Activated T-helper 1 cell treated with anti-CD3 and anti-CD28 coated beads, Interleukin-12 subunit alpha, Interleukin-12 subunit beta, Interleukin-2, Interleukin-4 antibody, amounts not matched to agents 30 ng/mL and 10 ng/mL and 1 ng/mL, durations not matched to agents 14 hours and 24 hours and 36 hours (primary cell): Measurements from ENCODE around the gene LOXHD1. TPM values are rescaled to one million over a fixed set of nuclear protein-coding genes. Genes with fewer than 3 reads are reported as not detected.

Source experiments
- DNase-seq: peaks from one replicate; pipeline ENCODE4 v3.0.0; 2021; ENCODE audit warnings: low spot score
- H3K27ac Mint-ChIP-seq: one replicate; pipeline ENCODE4 v1.8.0; 2021; ENCODE audit warnings: mild to moderate bottlenecking, mixed read lengths
- H3K27me3 Mint-ChIP-seq: one replicate; pipeline ENCODE4 v1.8.0; 2022; ENCODE audit warnings: mild to moderate bottlenecking, moderate library complexity, mixed read lengths; ENCODE audit not compliant: insufficient read depth
- H3K36me3 Mint-ChIP-seq: one replicate; pipeline ENCODE4 v1.8.0; 2021; ENCODE audit warnings: low read depth, mixed read lengths
- H3K4me1 Mint-ChIP-seq: one replicate; pipeline ENCODE4 v1.8.0; 2021; ENCODE audit warnings: low read depth, mixed read lengths
- H3K4me3 Mint-ChIP-seq: one replicate; pipeline ENCODE4 v1.8.0; 2021; ENCODE audit warnings: mild to moderate bottlenecking, moderate library complexity, mixed read lengths
- H3K9me3 Mint-ChIP-seq: one replicate; pipeline ENCODE4 v1.8.0; 2021; ENCODE audit warnings: mixed read lengths
- intact Hi-C: fragments of 100-400 bp; cut with micrococcal nuclease; formaldehyde crosslinking; loops from one replicate; pipeline ENCODE4 v1.15.1; 2024
- total RNA-seq: library from RNA; stranded (reverse); gene quantifications from 2 replicates; pipeline ENCODE4 v1.2.3, GENCODE V29; 2022

The LOXHD1 gene, protein sequence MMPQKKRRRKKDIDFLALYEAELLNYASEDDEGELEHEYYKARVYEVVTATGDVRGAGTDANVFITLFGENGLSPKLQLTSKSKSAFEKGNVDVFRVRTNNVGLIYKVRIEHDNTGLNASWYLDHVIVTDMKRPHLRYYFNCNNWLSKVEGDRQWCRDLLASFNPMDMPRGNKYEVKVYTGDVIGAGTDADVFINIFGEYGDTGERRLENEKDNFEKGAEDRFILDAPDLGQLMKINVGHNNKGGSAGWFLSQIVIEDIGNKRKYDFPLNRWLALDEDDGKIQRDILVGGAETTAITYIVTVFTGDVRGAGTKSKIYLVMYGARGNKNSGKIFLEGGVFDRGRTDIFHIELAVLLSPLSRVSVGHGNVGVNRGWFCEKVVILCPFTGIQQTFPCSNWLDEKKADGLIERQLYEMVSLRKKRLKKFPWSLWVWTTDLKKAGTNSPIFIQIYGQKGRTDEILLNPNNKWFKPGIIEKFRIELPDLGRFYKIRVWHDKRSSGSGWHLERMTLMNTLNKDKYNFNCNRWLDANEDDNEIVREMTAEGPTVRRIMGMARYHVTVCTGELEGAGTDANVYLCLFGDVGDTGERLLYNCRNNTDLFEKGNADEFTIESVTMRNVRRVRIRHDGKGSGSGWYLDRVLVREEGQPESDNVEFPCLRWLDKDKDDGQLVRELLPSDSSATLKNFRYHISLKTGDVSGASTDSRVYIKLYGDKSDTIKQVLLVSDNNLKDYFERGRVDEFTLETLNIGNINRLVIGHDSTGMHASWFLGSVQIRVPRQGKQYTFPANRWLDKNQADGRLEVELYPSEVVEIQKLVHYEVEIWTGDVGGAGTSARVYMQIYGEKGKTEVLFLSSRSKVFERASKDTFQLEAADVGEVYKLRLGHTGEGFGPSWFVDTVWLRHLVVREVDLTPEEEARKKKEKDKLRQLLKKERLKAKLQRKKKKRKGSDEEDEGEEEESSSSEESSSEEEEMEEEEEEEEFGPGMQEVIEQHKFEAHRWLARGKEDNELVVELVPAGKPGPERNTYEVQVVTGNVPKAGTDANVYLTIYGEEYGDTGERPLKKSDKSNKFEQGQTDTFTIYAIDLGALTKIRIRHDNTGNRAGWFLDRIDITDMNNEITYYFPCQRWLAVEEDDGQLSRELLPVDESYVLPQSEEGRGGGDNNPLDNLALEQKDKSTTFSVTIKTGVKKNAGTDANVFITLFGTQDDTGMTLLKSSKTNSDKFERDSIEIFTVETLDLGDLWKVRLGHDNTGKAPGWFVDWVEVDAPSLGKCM (N-terminal part only)
- not detected in 2 replicates for total RNA-seq

- Mint-ChIP-seq H3K36me3 (no peaks in the 10 kb centered on the region), H3K4me1 (no peaks in the 10 kb centered on the region), H3K4me3 (no peak within 1 kb of the TSS), H3K27me3 (no peaks in the 10 kb centered on the region), H3K9me3 (no peaks in the 10 kb centered on the region), H3K27ac (no peak within 1 kb of the TSS)
- no peak for DNase-seq
- intact Hi-C loops, result loop anchor here (10.0 kb wide), 1 partner anchor 993 kb away; no protein-coding TSS in a partner anchor
Observed at GRCh38 chr18:46657115-46657955, at the start of gene LOXHD1. Gene LOXHD1, minus strand, starts transcription at chr18:46657220. Its CDS starts 187 bp downstream, at chr18:46657033.

DNA sequence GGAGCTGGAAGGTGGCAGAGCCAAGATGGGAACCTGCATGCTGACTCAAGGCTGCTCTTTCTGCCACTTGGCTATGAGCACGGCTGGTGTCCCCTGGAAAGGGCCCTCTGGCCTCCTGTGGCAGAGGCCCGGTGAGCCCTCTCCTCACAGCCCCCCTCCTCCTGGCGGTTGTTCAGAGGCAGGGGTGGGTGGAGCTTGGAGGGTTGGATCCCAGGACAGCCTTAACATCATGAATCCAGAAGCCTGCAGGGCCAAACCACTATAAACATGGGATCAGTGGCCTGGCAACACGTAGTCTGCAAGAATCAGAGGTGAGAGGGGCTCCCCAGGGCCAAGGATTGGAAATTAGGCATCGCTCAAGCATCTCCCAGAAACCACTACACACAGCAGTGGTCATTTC, 48.5 kb upstream of the LOXHD1 start:
- Mint-ChIP-seq H3K27ac (no peak overlapping the region), H3K9me3 (no peaks in the 10 kb centered on the region), H3K4me3 (no peak overlapping the region), H3K27me3 (peaks cover 5% of the 10 kb centered on the region), H3K36me3 (no peaks in the 10 kb centered on the region), H3K4me1 (no peaks in the 10 kb centered on the region)
- intact Hi-C loops, result no loop called here
- no peak for DNase-seq

DNA sequence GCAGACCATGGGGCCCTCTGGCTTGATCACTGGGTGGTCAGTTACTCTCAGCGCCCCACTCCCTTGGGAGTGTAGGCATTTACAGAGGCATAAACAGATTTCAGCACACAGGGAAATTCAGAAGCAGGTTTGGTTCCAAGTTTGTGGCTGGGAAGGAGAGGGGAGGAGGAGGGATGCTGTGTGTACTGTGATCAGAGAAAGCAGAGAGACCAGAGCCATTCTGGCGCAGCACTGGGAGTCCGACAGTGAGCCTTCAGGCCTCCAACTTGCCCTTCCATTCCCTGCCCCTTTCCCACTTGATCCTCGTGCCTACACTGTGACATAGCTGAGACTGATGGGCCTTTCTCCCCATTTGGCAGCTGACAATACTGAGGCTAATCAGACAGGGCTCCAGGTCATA, 47.8 kb upstream of the LOXHD1 start:
- H3K9me3 Mint-ChIP-seq, result no peaks in the 10 kb centered on the region
- no peaks in the 10 kb centered on the region for H3K4me1 Mint-ChIP-seq
- intact Hi-C loops, result no loop called here
- peaks cover 3% of the 10 kb centered on the region for H3K27me3 Mint-ChIP-seq
- H3K4me3 Mint-ChIP-seq, result no peak overlapping the region
- H3K27ac Mint-ChIP-seq, result no peak overlapping the region
- no peak for DNase-seq
- H3K36me3 Mint-ChIP-seq, result no peaks in the 10 kb centered on the region

DNA sequence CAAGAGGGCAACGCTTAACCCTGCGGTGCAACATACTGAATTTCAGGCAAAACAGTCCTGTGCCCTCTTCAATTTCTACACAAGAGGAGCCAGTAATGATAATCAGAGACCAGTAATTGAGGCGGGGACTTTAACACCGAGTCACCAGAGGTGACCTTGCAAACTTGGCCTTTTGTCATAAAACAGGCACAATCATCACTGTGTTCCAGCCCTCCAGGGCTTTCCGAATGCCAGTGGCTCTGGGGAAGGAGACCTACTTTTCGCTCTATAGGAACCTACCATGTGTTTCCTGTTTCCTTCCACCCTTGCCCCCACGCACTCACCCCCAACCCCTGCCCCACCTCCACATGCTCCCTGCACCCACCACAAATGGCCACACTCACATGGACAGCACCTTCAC, 47.2 kb upstream of the LOXHD1 start:
- H3K36me3 Mint-ChIP-seq, result no peaks in the 10 kb centered on the region
- H3K27ac Mint-ChIP-seq, result no peak overlapping the region
- H3K9me3 Mint-ChIP-seq, result no peaks in the 10 kb centered on the region

GRCh38 chr18:46702471-46702870, 45.5 kb upstream of the LOXHD1 start:
- H3K9me3 Mint-ChIP-seq, result peaks cover 8% of the 10 kb centered on the region
- intact Hi-C loops, result no loop called here
- H3K27ac Mint-ChIP-seq, result no peak overlapping the region
- H3K27me3 Mint-ChIP-seq, result peaks cover 2% of the 10 kb centered on the region
- H3K4me1 Mint-ChIP-seq, result no peaks in the 10 kb centered on the region
- DNase-seq, result no peak
- no peak overlapping the region for H3K4me3 Mint-ChIP-seq
- no peaks in the 10 kb centered on the region for H3K36me3 Mint-ChIP-seq

More for the DNA sequence above, 47.2 kb upstream of the LOXHD1 start:
- intact Hi-C loops, result no loop called here
- Mint-ChIP-seq H3K27me3 (peaks cover 3% of the 10 kb centered on the region), H3K4me3 (no peak overlapping the region), H3K4me1 (no peaks in the 10 kb centered on the region)
- DNase-seq, result no peak

DNA sequence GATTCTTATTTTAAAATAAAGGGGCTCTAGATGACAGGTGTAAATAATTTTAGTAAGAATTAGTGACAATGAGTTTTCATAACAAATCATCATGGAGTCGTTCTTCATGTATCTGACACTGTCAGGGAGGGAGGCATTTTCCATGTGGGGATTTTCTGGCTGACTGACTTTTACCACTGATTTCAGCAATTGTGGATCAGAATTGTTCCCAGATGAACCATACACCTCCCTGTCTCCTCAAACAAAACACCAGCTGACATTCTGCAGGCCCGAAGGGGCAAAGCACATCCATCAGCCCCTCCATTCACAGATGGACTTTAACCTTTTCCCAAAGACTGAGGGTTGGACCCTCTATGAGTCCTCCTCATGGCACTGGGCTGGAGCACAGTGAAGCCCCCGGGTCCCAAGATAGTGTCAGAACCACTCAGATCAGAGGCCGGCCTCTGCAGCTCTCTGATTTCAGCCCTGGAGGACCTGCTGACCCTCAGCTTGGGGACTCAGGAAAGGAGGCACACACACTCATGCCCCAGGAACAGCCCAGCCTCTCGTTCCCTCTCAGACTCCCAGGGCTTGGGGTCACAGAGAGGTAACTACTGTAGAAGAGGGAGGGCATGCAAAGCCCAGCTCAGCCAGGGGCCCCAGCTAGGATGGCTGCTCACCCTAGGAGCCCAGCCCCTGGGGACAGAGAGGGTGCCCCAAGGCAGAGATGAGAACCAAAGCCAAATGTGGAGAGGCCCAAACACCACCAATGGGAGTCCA, 43.2 kb upstream of the LOXHD1 start:
- H3K27ac Mint-ChIP-seq, result no peak overlapping the region
- no peaks in the 10 kb centered on the region for H3K36me3 Mint-ChIP-seq
- no peak for DNase-seq
- peaks cover 8% of the 10 kb centered on the region for H3K9me3 Mint-ChIP-seq
- no peaks in the 10 kb centered on the region for H3K4me1 Mint-ChIP-seq
- no peak overlapping the region for H3K4me3 Mint-ChIP-seq
- intact Hi-C loops, result no loop called here
- peaks cover 2% of the 10 kb centered on the region for H3K27me3 Mint-ChIP-seq

DNA sequence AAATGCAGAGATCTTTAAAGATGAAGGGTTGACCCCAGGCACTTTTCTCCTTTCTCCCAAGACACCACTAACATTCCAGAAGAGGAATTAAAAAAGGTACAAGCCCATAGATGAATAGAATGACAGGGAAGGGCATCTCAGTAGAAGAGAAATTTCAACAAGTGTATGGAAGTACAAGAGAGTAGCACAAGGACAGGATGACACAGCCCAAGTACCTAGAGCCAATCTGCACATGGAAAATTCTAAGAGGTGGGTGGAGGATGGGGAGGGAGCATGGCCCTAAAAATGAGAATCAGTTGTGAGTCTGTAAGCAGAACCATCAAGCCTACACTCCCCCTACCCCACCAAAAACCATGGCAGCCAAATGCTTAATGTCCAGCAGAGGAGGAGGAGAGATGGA, 39.7 kb upstream of the LOXHD1 start:
- Mint-ChIP-seq H3K9me3 (peaks cover 8% of the 10 kb centered on the region), H3K36me3 (no peaks in the 10 kb centered on the region), H3K27ac (no peak overlapping the region), H3K4me1 (no peaks in the 10 kb centered on the region), H3K4me3 (no peak overlapping the region), H3K27me3 (peaks cover 2% of the 10 kb centered on the region)
- intact Hi-C loops, result no loop called here
- DNase-seq, result no peak

- no peak for DNase-seq
- H3K36me3 Mint-ChIP-seq, result no peaks in the 10 kb centered on the region
- no peak overlapping the region for H3K27ac Mint-ChIP-seq
- peaks cover 2% of the 10 kb centered on the region for H3K27me3 Mint-ChIP-seq
- H3K9me3 Mint-ChIP-seq, result peaks cover 8% of the 10 kb centered on the region
- no peak overlapping the region for H3K4me3 Mint-ChIP-seq
- intact Hi-C loops, result no loop called here
- no peaks in the 10 kb centered on the region for H3K4me1 Mint-ChIP-seq
Observed at GRCh38 chr18:46696268-46696667, 39.2 kb upstream of the LOXHD1 start.

- DNase-seq, result no peak
- no peaks in the 10 kb centered on the region for H3K4me1 Mint-ChIP-seq
- H3K27me3 Mint-ChIP-seq, result peaks cover 2% of the 10 kb centered on the region
- no peak overlapping the region for H3K27ac Mint-ChIP-seq
- intact Hi-C loops, result no loop called here
- no peaks in the 10 kb centered on the region for H3K36me3 Mint-ChIP-seq
- no peak overlapping the region for H3K4me3 Mint-ChIP-seq
- H3K9me3 Mint-ChIP-seq, result peaks cover 8% of the 10 kb centered on the region
Observed at GRCh38 chr18:46693996-46694395, 37.0 kb upstream of the LOXHD1 start.

DNA sequence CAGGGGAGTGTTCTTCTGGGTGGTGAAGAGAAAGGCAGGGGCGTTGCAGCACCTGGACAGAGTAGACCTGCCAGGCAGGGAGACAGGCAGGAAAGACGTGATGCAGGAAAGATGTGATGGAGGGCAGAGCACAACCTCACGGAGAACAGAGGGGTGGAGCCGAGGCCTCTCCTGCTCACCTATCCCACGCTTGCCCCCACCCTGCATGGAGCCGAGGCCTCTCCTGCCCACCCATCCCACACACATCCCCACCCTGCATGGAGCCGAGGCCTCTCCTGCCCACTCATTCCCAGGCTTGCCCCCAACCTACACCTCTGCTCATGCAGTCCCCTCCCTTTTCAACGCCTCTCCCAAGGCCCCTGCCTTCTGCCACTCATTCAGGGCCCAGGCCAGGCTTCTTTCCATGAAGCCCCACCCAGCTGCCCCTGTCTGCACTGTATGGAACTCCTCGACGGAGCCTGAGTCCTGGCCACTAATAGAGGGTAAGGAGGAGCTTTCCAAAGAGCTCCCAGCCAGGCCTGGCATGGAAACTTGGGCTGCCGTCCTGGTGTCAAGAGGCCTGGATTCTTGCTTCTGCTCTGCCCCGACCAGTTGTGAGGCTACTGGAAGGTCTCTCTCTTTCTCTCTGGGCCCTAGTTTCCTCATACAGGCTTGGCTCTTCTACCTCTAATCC, 32.0 kb upstream of the LOXHD1 start:
- no peak for DNase-seq
- Mint-ChIP-seq H3K36me3 (no peaks in the 10 kb centered on the region), H3K4me3 (no peak overlapping the region), H3K27me3 (no peaks in the 10 kb centered on the region), H3K27ac (no peak overlapping the region), H3K4me1 (no peaks in the 10 kb centered on the region), H3K9me3 (no peaks in the 10 kb centered on the region)
- intact Hi-C loops, result no loop called here

GRCh38 chr18:46686186-46686585, 29.2 kb upstream of the LOXHD1 start:
- H3K4me3 Mint-ChIP-seq, result no peak overlapping the region
- H3K4me1 Mint-ChIP-seq, result no peaks in the 10 kb centered on the region
- intact Hi-C loops, result no loop called here
- DNase-seq, result no peak
- no peaks in the 10 kb centered on the region for H3K9me3 Mint-ChIP-seq
- H3K27me3 Mint-ChIP-seq, result no peaks in the 10 kb centered on the region
- H3K36me3 Mint-ChIP-seq, result no peaks in the 10 kb centered on the region
- no peak overlapping the region for H3K27ac Mint-ChIP-seq
